Cardiac septum (tissue), 1 donor: ENCODE data around the gene TBC1D16. TPM values are rescaled to one million over a fixed set of nuclear protein-coding genes. Genes with fewer than 3 reads are reported as not detected.

Source experiments
- DNase-seq: peaks from one replicate; pipeline ENCODE4 v3.0.0-alpha.2; 2020; ENCODE audit warnings: low spot score
- intact Hi-C: fragments of 100-400 bp; cut with DNase I; formaldehyde crosslinking; loops from one replicate; pipeline ENCODE4 v1.14.0; 2022
- total RNA-seq: library from RNA; stranded (reverse); fragmentation: NEBNext Ultra II Directional; extraction: Animal tissue kit (Norgen Biotek cat#: 25700); gene quantifications from one replicate; pipeline ENCODE4 v1.2.1, GENCODE V29; 2021
- donor health status: DM: no; HTN: no; CAD: no.

TBC1D16 gene
- total RNA-seq, 1 donor from 2014 or later: 17.1 TPM

- DNase-seq: no peak
- intact Hi-C loops: no loop called here
Observed at GRCh38 chr17:80029258-80029974, 6.3 kb downstream of the TBC1D16 start.

- intact Hi-C loops: no loop called here
- no peak for DNase-seq
Observed at GRCh38 chr17:80028030-80028429, 7.6 kb downstream of the TBC1D16 start.

DNA sequence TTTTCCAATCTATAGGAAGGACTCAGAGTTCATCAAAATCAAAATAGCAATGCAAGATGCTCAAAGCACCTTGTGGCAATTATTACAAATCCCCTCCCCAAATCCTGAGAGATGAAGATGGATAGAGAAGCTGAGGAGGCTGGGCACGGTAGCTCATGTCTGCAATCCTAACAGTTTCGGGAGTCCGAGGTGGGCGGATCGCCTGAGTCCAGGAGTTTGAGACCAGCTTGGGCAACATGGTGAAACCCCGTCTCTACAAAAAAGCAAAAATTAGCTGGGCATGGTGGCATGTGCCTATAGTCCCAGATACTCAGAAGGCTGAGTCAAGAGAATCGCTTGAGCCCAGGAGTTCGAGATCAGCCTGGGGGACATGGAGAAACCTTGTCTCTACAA lies 8.6 kb downstream of the TBC1D16 start:
- intact Hi-C loops: no loop called here
- DNase-seq: no peak

DNA sequence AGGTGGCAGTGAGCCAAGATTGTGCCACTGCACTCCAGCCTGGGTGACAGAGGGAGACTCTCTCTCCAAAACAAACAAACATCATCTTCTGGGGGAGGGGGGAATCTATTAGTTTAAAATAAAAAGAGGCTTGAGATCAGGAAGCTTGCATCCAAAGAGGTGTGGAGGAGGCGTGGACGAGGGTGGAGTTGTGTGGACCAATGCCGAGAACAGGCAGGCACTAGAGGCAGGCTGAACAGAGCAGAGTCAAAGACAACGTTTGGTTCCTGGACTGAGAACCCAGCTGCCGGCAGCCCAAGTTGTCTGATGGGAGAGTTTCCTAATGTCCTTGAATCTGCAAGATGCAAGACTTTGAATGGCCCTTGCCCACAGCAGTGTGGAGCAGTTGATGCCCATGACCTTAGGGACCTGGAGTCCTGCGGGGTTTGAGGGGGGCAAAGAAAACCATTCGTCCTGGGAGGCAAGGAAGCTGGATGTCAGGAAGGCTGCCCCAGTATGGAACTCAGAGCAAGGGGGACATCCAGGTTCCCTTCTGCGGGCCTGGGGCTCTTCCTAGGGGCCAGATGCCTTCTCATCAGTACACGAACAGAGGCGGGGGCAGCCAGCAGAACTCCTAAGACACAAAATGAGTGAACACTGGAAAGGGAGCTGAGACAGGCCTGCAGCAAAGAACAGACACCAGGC lies 9.2 kb downstream of the TBC1D16 start:
- DNase-seq: no peak
- intact Hi-C loops: no loop called here

- no peak for DNase-seq
- intact Hi-C loops: no loop called here
Observed at GRCh38 chr17:80025796-80026195, 9.9 kb downstream of the TBC1D16 start.

- DNase-seq: no peak
- intact Hi-C loops: no loop called here
Observed at GRCh38 chr17:80025140-80025539, 10.5 kb downstream of the TBC1D16 start.

DNA sequence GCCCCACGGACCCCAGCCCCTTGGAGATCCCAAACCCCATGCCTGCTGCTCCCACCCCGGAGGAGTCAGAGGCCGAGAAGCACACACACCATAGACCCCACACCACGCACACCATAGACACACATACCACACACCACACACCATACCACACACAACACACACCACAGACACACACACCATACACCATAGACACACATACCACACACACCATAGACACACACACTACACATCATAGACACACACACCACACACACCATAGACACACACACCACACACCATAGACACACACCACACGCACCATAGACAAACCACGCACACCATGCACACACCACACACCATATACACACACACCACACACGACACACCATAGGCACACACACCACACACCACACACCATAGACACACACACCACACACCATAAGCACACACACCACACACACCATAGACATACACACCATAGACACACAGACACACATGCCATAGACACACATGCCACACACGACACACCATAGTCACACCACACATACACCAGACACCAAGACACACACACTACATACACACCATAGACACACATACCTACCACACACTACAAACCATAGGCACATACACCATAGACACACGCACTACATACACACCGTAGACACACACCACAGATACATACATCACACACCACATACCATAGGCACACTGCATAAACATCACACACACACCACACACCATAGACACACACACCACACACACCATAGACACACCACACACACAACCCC lies 11.3 kb downstream of the TBC1D16 start:
- no peak for DNase-seq
- intact Hi-C loops: no loop called here

- DNase-seq: no peak
- intact Hi-C loops: no loop called here
Observed at GRCh38 chr17:80023481-80024205, 12.0 kb downstream of the TBC1D16 start.

- intact Hi-C loops: no loop called here
- no peak for DNase-seq
Observed at GRCh38 chr17:80021600-80021999, 14.1 kb downstream of the TBC1D16 start.

GRCh38 chr17:80018917-80019651 lies 16.6 kb downstream of the TBC1D16 start:
- no peak for DNase-seq
- intact Hi-C loops: no loop called here

DNA sequence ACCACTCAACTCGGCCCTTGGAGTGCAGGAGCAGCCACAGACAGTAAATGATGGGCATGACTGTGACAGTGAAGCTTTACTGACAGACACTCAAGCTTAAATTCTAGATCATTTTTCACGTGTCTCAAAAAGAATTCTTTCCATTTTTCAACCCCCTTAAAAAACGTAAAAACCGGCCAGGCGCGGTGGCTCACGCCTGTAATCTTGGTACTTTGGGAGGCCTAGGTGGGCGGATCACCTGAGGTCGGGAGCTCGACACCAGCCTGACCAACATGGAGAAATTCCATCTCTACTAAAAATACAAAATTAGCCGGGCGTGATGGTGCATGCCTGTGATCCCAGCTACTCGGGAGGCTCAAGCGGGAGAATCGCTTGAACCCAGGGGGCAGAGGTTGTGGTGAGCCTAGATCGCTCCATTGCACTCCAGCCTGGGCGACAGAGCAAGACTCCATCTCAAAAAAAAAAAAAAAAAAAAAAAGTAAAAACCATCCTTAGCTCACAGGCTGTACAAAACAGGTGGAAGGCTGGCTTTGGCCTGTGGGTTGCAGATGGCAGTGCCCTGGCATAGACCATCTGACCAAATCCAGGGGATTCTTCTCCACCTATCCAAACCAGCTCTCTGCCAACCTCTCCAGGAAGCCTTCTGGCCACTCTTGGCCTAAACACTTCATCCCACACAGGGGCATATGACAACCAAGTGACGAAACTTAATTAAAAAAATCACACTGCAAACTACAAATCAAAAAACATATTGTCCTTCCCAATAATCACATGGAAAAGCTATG lies 18.3 kb downstream of the TBC1D16 start:
- DNase-seq: no peak
- intact Hi-C loops: no loop called here

GRCh38 chr17:80012765-80013741 lies 22.6 kb downstream of the TBC1D16 start:
- no peak for DNase-seq
- intact Hi-C loops: no loop called here

GRCh38 chr17:80011989-80012555 lies 23.6 kb downstream of the TBC1D16 start:
- no peak for DNase-seq
- intact Hi-C loops: no loop called here

DNA sequence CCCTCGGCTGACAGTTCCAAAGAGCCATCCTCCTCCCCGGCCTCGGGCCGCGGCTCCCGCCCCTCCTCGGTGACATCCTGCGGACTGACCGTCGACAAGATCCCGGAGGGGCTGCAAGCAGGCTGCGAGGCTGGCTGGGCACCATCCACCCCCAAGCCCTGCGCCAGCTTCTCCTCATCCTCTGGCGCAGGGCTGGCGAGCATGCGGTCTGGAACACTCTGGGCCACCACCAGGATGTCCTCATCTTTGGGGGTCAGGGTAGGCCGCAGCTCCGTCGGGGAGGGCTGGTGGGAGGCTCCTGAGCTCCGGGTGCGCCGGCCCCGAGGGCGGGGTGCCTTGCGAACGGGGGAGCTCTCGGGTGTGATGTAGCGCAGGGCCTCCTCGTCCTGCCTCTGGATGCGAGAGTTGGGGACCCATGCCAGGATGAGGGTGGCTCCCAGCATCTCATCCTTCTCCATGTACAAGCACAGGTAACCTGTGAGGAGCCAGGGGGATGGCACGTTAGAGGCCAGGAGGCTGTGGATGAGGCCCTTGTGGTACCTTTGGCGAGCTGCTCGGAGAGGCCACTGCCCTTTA lies 25.3 kb downstream of the TBC1D16 start:
- DNase-seq: no peak
- intact Hi-C loops: no loop called here

GRCh38 chr17:80009391-80010282 lies 26.0 kb downstream of the TBC1D16 start:
- intact Hi-C loops: loop anchor here (5.0 kb wide), 1 partner anchor 73 kb away; no protein-coding TSS in a partner anchor
- no peak for DNase-seq

DNA sequence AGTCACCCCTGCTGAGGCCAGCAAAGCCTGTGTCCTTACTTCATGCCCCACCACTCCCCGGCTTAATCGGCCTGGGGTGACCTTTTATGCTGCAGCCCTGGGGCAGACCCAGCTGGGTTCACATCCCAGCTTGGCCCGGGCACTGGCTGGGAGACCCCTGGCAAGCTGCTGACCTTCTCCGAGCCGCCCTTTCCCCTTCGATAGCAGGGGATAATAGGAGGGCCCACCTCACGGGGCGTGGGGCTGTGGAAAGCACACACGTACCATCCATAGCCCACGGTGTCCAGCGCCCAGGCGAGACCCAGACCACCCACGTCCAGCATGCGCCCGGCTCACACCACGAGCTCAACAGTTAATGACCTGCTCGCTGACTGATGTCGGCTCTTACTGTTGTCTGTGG lies 26.8 kb downstream of the TBC1D16 start:
- DNase-seq: no peak
- intact Hi-C loops: loop anchor here (5.0 kb wide), 1 partner anchor 73 kb away; no protein-coding TSS in a partner anchor
